SK-N-SH (cell line): ENCODE measurements around the gene PTPRJ. TPM values are rescaled to one million over a fixed set of nuclear protein-coding genes. Genes with fewer than 3 reads are reported as not detected.

Source experiments
- CTCF ChIA-PET: fragments of 300-600, 350-600 bp; formaldehyde crosslinking; extraction: SDS; loops from one replicate; lab custom pipeline; 2021; lab: Yijun Ruan, JAX
- POLR2A ChIA-PET: fragments of 350-600 bp; sonication (Branson Sonifier 250); formaldehyde crosslinking; extraction: SDS; loops from one replicate; lab custom pipeline; 2020; ENCODE audit warnings: antibody characterized with exemption, inconsistent platforms; lab: Yijun Ruan, JAX
- DNase-seq: peaks from one replicate; pipeline ENCODE4 v3.0.0; 2012
- H2AFZ ChIP-seq: fragments of 200-600 bp; sonication (generic); 2 replicates; pipeline ENCODE4 v1.8.1; 2016; ENCODE audit warnings: antibody characterized with exemption, mild to moderate bottlenecking, low read depth
- H3F3A ChIP-seq: fragments of 200-600 bp; sonication (generic); replicated peaks from 2 replicates; pipeline ENCODE3; 2016; ENCODE audit warnings: antibody characterized with exemption, mild to moderate bottlenecking; ENCODE audit not compliant: insufficient read depth
- H3K27ac ChIP-seq, 2 experiments: fragments of 200-500 bp in 1 of 2; fragments of 200-600 bp in 1 of 2; sonication (Bioruptor generic) in 1 of 2; sonication (generic), shearing (Covaris generic) in 1 of 2; 2 replicates each; pipeline versions ENCODE4 v1.5.1 to v1.6.1; 2014 to 2016; ENCODE audit warnings: low read depth in 2 of 2, inconsistent platforms in 1 of 2, low read length in 1 of 2, mild to moderate bottlenecking in 1 of 2, mixed read lengths in 1 of 2
- H3K27me3 ChIP-seq: fragments of 200-600 bp; sonication (generic), shearing (Covaris generic); 2 replicates; pipeline ENCODE4 v1.6.1; 2016; ENCODE audit warnings: mixed run types; ENCODE audit not compliant: insufficient read depth
- H3K36me3 ChIP-seq, 2 experiments: fragments of 200-500 bp in 1 of 2; fragments of 200-600 bp in 1 of 2; sonication (Bioruptor generic) in 1 of 2; sonication (generic) in 1 of 2; replicated peaks in 1 of 2; 2 replicates each; pipeline versions ENCODE3 to v1.5.1; 2014 to 2016; ENCODE audit warnings: low read length in 1 of 2, mild to moderate bottlenecking in 1 of 2; ENCODE audit not compliant: insufficient read depth in 2 of 2, control insufficient read depth in 1 of 2
- H3K4me1 ChIP-seq, 2 experiments: fragments of 200-500 bp in 1 of 2; fragments of 200-600 bp in 1 of 2; sonication (Bioruptor generic) in 1 of 2; sonication (generic), shearing (Covaris generic) in 1 of 2; 2 replicates each; pipeline versions ENCODE4 v1.5.1 to v1.6.1; 2014 to 2016; ENCODE audit warnings: low read depth in 1 of 2, low read length in 1 of 2, mixed run types in 1 of 2; ENCODE audit not compliant: insufficient read depth in 2 of 2, control insufficient read depth in 1 of 2
- H3K4me2 ChIP-seq: fragments of 200-600 bp; sonication (generic), shearing (Covaris generic); 2 replicates; pipeline ENCODE4 v1.6.1; 2017; ENCODE audit warnings: mixed run types
- H3K4me3 ChIP-seq, 2 experiments: fragments of 200-500 bp in 1 of 2; fragments of 200-600 bp in 1 of 2; sonication (Bioruptor generic) in 1 of 2; sonication (generic), shearing (Covaris generic) in 1 of 2; 2 replicates each; pipeline versions ENCODE4 v1.5.1 to v1.8.1; 2014 to 2016; ENCODE audit warnings: low read depth in 2 of 2, inconsistent platforms in 1 of 2, low read length in 1 of 2, mild to moderate bottlenecking in 1 of 2, mixed read lengths in 1 of 2, moderate library complexity in 1 of 2
- H3K79me2 ChIP-seq: fragments of 200-600 bp; sonication (generic); 2 replicates; pipeline ENCODE4 v1.8.1; 2017; ENCODE audit warnings: mild to moderate bottlenecking; ENCODE audit not compliant: insufficient read depth
- H3K9ac ChIP-seq: fragments of 200-600 bp; sonication (generic); 2 replicates; pipeline ENCODE4 v1.6.1; 2017; ENCODE audit warnings: mixed run types
- H3K9me2 ChIP-seq: fragments of 200-600 bp; sonication (generic); 2 replicates; pipeline ENCODE4 v1.6.1; 2017; ENCODE audit warnings: mixed run types
- H3K9me3 ChIP-seq: fragments of 200-600 bp; sonication (generic); 2 replicates; pipeline ENCODE4 v1.6.1; 2017; ENCODE audit warnings: mixed run types, mild to moderate bottlenecking, moderate library complexity
- H4K20me1 ChIP-seq: fragments of 200-600 bp; sonication (generic); 2 replicates; pipeline ENCODE4 v1.6.1; 2017; ENCODE audit warnings: mild to moderate bottlenecking, mixed run types; ENCODE audit not compliant: insufficient read depth
- CTCF ChIP-seq: fragments of 200-600 bp; sonication (generic); IDR thresholded peaks from 2 replicates; pipeline ENCODE4 v1.6.1; 2017; ENCODE audit warnings: antibody characterized with exemption, mild to moderate bottlenecking, moderate library complexity
- ELF1 ChIP-seq: IDR thresholded peaks from 2 replicates; pipeline ENCODE4 v1.4.0; 2012
- EP300 ChIP-seq, 2 experiments: IDR thresholded peaks; 2 replicates each; pipeline versions ENCODE4 v1.4.0 to v1.6.1; 2012; ENCODE audit warnings: borderline replicate concordance in 1 of 2, low read depth in 1 of 2, low read length in 1 of 2
- EZH2phosphoT487 ChIP-seq: fragments of 200-600 bp; sonication (generic); IDR thresholded peaks from 2 replicates; pipeline ENCODE4 v1.6.1; 2017; ENCODE audit warnings: low read depth, mixed run types, mild to moderate bottlenecking, antibody characterized with exemption, moderate library complexity, borderline replicate concordance
- FOXJ3 ChIP-seq: sonication (generic); formaldehyde crosslinking; IDR thresholded peaks from 2 replicates; pipeline ENCODE4 v1.5.1; 2020; ENCODE audit warnings: mild to moderate bottlenecking, missing genetic modification reagents
- JUND ChIP-seq: IDR thresholded peaks from 2 replicates; pipeline ENCODE4 v1.4.0; 2012
- MAX ChIP-seq: IDR thresholded peaks from 2 replicates; pipeline ENCODE4 v1.4.0; 2012; ENCODE audit warnings: low read depth
- PBX3 ChIP-seq: IDR thresholded peaks from 2 replicates; pipeline ENCODE4; 2012
- REST ChIP-seq: IDR thresholded peaks from 2 replicates; pipeline ENCODE4 v1.6.1; 2012; ENCODE audit warnings: mild to moderate bottlenecking, low read depth, low read length, moderate library complexity
- RXRA ChIP-seq: IDR thresholded peaks from 2 replicates; pipeline ENCODE4 v1.4.0; 2012; ENCODE audit warnings: low read depth, mild to moderate bottlenecking, borderline replicate concordance
- SIN3A ChIP-seq: IDR thresholded peaks from 2 replicates; pipeline ENCODE4 v1.6.1; 2012; ENCODE audit warnings: low read depth, mild to moderate bottlenecking, low read length, moderate library complexity, borderline replicate concordance
- SMC3 ChIP-seq: IDR thresholded peaks from 2 replicates; pipeline ENCODE4 v1.6.1; 2012; ENCODE audit warnings: low read depth, low read length, improper control_type of control experiment
- TAF1 ChIP-seq: IDR thresholded peaks from 2 replicates; pipeline ENCODE4 v1.6.1; 2012; ENCODE audit warnings: low read depth, mild to moderate bottlenecking, low read length, moderate library complexity, borderline replicate concordance
- TCF12 ChIP-seq: IDR thresholded peaks from 2 replicates; pipeline ENCODE4 v1.4.0; 2012
- USF2 ChIP-seq: fragments of 150-350 bp; IDR thresholded peaks from 2 replicates; pipeline ENCODE4 v1.6.1; 2017; ENCODE audit warnings: antibody characterized with exemption, low read length, low read depth, borderline replicate concordance
- YY1 ChIP-seq: IDR thresholded peaks from 2 replicates; pipeline ENCODE4 v1.4.0; 2012; ENCODE audit warnings: low read depth, mild to moderate bottlenecking
- WGBS: methylation state at CpG from one replicate; pipeline ENCODE4 v1.1.6; 2017; ENCODE audit warnings: low lambda C conversion rate; 5-methylcytosine and 5-hydroxymethylcytosine counted together
- polyA plus RNA-seq, 3 experiments: library from polyadenylated mRNA; depleted of rRNA; stranded (reverse); fragments of >200 nt; gene quantifications; 2 replicates each; pipeline ENCODE4 v1.2.3, GENCODE V29; 2012

The PTPRJ gene
- polyA plus RNA-seq, 1 of the 3 experiments (the other 2 are of a cell fraction), result 4.5 TPM

- no peak for TF ChIP-seq MAX
- no peak for TF ChIP-seq EZH2phosphoT487
- TF ChIP-seq SIN3A, result no peak
- no peak for TF ChIP-seq TAF1
- TF ChIP-seq RXRA, result no peak
- no peak for TF ChIP-seq YY1
- TF ChIP-seq USF2, result no peak
- no peak for TF ChIP-seq SMC3
- no peak for TF ChIP-seq JUND
- no peak for TF ChIP-seq PBX3
- TF ChIP-seq EP300 (IDR thresholded peaks at IDR 0.05; ENCODE audit: borderline replicate concordance in 1 of 2, low read depth in 1 of 2, low read length in 1 of 2), result no peak
- TF ChIP-seq FOXJ3 (CRISPR knock-in tag), result no peak
- TF ChIP-seq ELF1, result no peak
- TF ChIP-seq CTCF, result no peak
- TF ChIP-seq REST, result no peak
- no peak for TF ChIP-seq TCF12
- peaks cover 7% of the 10 kb centered on the region for H3F3A ChIP-seq
- H3K27me3 ChIP-seq, result no peaks in the 10 kb centered on the region
- WGBS, result 66% methylated on average over 3 of the region's 3 CpGs
- peaks cover 6 to 20% of the 10 kb centered on the region in 2 experiments; a peak in 3 of 4 replicates for H3K4me1 ChIP-seq
- ChIA-PET POLR2A (no interaction called here), CTCF (interaction anchor here (1.1 to 13.3 kb wide), 2 partner anchors 10 to 170 kb away, joined by 4 to 262 read pairs; no protein-coding TSS in a partner anchor)
- no peaks in the 10 kb centered on the region for H3K36me3 ChIP-seq
- H4K20me1 ChIP-seq, result no peaks in the 10 kb centered on the region
- H3K9ac ChIP-seq, result no peak overlapping the region
- peak overlapping the region; percentile 26; the same call in 1 of the 2 replicates for H3K4me2 ChIP-seq
- no peak overlapping the region for H3K4me3 ChIP-seq
- peak overlapping the region in 1 of 2 experiments; percentile 57; a peak in 2 of 4 replicates for H3K27ac ChIP-seq
- no peaks in the 10 kb centered on the region for H3K9me3 ChIP-seq
- DNase-seq, result no peak
- peaks cover 64% of the 10 kb centered on the region; the same call in 1 of the 2 replicates for H3K79me2 ChIP-seq
- H2AFZ ChIP-seq, result no peak overlapping the region
- H3K9me2 ChIP-seq, result no peaks in the 10 kb centered on the region
These were observed 124.2 kb downstream of the PTPRJ start for GRCh38 chr11:48104568-48104924.
